ENCODE data around the gene CNTN1.

GRCh38 chr12:40986001-40986400 is 293.8 kb downstream of the CNTN1 start:
- TF ChIP-seq CTCF (optimal IDR thresholded peaks at IDR 0.05 in 1 of 3, IDR thresholded peaks at IDR 0.05 in 1 of 3, conservative IDR thresholded peaks at IDR 0.05 in 1 of 3; ENCODE audit: extremely low read depth in 1 of 3, insufficient read depth in 2 of 3, low read length in 3 of 3) (no peak), EZH2 (IDR thresholded peaks at IDR 0.05; ENCODE audit: low read length) (no peak)

Data from keratinocyte (primary cell).